ENCODE data around the gene SLC36A4. TPM values are rescaled to one million over a fixed set of nuclear protein-coding genes. Genes with fewer than 3 reads are reported as not detected.
A peak's percentile ranks its signal among the peaks of the same experiment; 100 is the strongest.
"Not testable (repeated sequence)": the region's sequence is repeated elsewhere in the genome, so short reads cannot be mapped to it uniquely, and the experiment has no call there.

SLC36A4 gene
- 3.1 and 9.3 TPM in 2 replicates for total RNA-seq (2014; rRNA removed; shearing (Covaris generic); ENCODE audit: low replicate concordance)

DNA sequence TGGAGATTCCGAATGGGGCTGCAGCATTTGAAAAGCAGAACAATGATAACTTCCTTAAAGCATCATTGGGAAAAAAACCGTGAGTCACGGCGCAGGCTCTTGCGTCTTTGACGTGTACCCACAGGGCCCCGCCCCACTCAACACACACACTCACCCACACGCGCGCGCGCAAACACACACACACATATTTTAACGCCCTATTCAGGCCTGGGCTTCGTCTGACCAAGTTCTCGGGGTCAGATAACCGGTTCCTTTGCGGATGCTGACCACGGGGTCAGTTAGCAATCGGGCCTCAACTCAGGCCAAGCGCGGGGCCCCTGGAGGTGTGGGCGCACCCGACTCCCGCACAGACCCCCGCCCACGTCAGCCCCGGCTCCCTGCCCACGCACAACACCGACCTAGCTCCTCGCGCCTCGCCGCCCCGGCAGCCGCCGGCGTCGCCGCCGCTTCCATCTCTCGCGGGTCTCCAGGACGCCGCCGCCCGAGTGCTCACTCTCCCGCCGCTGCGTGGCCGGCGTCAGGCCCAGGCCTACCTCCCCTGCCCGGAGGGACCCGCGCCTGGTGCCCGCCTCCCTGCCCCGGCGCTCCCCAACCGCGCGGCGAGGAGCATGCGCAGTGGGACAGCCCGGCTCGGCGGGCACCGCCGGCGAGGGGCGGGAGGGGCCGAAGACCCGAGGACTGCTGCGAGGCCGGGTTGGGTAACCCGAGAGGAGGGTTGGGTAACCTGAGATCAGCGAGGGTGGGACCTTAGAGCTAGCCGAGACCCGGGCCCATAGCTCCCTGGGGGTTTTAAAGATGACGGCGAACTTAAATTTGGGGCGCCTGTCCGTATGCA lies at the start of gene SLC36A4:
Gene SLC36A4, minus strand, starts transcription at position 612 of the 835 bp plus-strand sequence. Its CDS starts 159 bp downstream, at position 453.
- peak within 1 kb of the TSS; percentile 72 for H3K4me3 ChIP-seq
- H3K9me3 ChIP-seq = no peaks in the 10 kb centered on the region
- H3K27me3 ChIP-seq = no peaks in the 10 kb centered on the region; the same call in 1 of the 2 replicates
- H3K36me3 ChIP-seq = no peaks in the 10 kb centered on the region
- DNase-seq = peak; percentile 91

DNA sequence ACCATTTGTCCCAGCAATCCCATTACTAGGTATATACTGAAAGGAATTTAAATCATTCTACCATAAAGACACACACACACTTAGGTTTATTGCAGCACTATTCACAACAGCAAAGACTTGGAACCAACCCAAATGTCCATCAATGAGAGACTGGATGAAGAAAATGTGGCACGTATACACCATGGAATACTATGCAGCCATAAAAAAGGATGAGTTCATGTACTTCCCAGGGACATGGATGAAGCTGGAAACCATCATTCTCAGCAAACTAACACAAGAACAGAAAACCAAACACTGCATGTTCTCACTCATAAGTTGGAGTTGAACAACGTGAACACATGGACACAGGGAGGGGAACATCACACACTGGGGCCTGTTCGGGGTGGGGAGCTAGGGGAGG lies 49.0 kb upstream of the SLC36A4 start:
- H3K9me3 ChIP-seq, H3K36me3 ChIP-seq, DNase-seq, H3K27me3 ChIP-seq, H3K4me3 ChIP-seq: not testable (repeated sequence)

DNA sequence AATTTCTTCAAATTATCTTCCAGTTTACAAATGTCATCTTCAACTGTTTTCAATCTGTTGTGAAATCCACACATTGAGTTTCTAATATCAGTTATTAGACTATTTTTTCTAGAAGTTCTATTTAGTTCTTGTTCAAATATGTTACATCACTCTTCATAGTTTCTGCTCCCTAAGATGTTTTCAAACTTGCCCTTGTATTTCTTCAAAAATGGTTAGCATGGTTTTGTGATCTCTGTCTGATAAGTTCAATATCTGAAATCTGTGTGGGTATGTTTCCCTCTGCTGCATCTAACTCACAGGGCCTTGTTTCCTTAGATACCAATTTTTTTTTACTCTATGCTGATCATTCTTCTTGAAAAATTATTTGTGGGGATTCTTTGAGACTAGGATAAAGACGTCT lies 46.2 kb upstream of the SLC36A4 start:
- H3K36me3 ChIP-seq = no peaks in the 10 kb centered on the region
- no peaks in the 10 kb centered on the region for H3K9me3 ChIP-seq
- H3K27me3 ChIP-seq = 0 out of 2 replicates have a peak, but pooled peaks cover 2% of the 10 kb centered on the region
- no peak overlapping the region for H3K4me3 ChIP-seq
- no peak for DNase-seq

DNA sequence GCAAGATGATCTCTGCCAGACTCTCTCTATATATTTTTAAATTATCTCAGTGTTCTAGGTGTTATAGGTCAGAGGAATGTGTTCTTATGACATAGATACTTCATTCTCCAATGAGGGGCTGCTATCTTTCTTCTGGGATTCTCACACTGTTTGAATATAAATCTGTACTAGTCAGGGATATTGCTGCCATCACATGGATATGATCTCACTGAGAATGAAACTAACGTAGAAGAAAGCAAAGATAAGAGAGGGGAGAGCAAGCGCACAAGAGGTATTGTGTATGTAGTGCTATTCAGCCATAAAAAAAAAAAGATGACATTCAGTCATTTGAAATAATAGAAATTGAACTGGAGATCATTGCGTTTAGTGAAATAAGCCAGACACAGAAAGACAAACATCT lies 42.2 kb upstream of the SLC36A4 start:
- DNase-seq = no peak
- H3K4me3 ChIP-seq = no peak overlapping the region

DNA sequence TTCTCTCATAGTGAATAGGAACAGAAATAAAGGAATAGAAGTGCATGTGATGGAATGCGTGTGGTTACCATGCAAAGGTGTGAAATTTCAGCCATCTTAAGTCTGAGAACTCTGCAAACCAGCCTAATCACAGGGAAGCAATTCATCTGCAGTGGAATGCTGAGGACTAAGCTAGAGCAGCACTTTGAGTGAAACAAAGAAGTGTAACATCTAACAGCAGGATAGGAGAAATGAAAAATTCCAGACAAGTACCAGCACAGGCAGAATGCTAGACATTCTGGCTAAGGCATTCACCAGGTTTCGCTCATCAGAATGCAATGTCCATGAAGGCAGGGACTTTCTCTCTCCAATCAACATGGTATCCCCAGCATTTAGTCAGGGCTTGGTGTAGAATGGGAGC lies 41.2 kb upstream of the SLC36A4 start:
- peaks cover 4% of the 10 kb centered on the region; the same call in 1 of the 2 replicates for H3K27me3 ChIP-seq
- no peak overlapping the region for H3K4me3 ChIP-seq
- H3K36me3 ChIP-seq = no peaks in the 10 kb centered on the region
- no peaks in the 10 kb centered on the region for H3K9me3 ChIP-seq
- DNase-seq = no peak

More for the DNA sequence above, 42.2 kb upstream of the SLC36A4 start:
- Histone ChIP-seq H3K27me3 (peaks cover 4% of the 10 kb centered on the region; the same call in 1 of the 2 replicates), H3K9me3 (no peaks in the 10 kb centered on the region), H3K36me3 (no peaks in the 10 kb centered on the region)

DNA sequence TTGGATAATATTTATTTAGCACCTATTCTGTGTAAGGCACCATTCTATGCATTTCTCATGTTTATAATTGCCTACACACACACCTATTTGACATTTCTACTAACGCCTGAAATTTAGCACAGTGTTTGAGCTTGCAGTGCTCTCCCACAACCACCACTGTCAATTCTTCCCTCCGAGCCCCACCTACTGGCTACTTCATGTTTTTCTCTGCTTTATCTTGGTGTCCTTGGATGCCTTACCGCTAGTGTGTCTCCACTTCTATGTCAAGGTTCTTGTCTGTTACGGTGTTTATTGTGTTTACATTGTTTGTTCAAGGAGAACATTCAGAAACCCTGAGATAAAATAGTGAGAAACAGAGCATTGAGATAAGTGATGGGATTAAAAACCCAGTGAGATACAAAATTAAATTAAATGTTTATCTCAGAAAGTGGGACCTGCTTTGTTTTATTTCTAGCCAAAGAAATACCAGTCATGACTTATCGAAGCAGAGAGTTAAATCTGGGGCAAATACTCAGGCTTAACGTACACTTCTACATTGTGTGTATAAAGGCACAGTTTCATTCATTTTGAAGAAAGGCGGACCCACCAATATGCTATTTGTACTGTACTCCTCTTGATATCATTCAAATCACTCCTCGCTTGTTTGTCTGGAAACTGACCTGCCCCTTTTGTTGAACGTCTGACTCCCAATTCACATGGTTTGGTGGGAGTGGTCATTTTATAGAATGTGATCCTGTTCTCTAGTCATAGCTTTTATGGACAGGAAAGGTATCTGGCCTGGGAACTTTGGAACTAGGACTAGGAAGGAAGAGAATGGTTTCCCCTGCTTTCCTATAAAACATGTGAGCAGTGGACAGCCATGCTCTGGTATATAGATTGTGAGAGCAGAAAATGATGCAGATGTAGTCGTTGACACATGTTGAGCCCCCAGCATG lies 39.2 kb upstream of the SLC36A4 start:
- peak; percentile 5 for DNase-seq
- no peaks in the 10 kb centered on the region for H3K9me3 ChIP-seq
- H3K27me3 ChIP-seq = peaks cover 4% of the 10 kb centered on the region; the same call in 1 of the 2 replicates
- no peak overlapping the region for H3K4me3 ChIP-seq
- H3K36me3 ChIP-seq = no peaks in the 10 kb centered on the region

DNA sequence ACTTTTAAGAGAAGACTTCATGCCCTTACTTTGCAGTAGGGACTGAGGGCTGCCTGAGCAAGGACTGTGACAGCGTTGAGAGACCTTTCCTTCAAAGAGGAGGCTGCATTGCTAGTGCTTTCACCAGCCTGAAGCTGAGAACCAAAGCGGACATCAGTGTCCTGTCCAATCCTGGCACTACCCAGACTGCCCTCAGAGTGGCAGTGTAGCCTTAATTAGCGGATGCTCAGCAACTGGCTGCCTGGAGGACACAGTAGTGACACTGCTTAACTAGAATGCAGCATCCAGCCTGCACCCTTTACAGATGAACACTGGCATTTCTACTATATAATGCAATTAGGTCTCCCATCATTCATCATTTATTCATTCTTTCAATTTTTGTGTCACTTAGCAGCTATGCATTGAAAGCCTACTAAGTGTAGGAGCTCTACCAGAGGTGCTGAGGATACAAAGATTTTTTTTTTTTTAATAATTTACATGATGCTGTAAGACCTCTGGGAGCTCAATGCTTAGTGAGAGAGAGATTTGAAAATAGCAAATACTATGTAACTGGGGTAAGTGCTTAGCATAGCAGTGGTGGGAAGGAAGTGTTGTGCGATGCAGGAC lies 36.9 kb upstream of the SLC36A4 start:
- H3K36me3 ChIP-seq = no peaks in the 10 kb centered on the region
- H3K4me3 ChIP-seq = no peak overlapping the region
- peaks cover 4% of the 10 kb centered on the region; the same call in 1 of the 2 replicates for H3K27me3 ChIP-seq
- no peaks in the 10 kb centered on the region for H3K9me3 ChIP-seq
- DNase-seq = peak; percentile 55

DNA sequence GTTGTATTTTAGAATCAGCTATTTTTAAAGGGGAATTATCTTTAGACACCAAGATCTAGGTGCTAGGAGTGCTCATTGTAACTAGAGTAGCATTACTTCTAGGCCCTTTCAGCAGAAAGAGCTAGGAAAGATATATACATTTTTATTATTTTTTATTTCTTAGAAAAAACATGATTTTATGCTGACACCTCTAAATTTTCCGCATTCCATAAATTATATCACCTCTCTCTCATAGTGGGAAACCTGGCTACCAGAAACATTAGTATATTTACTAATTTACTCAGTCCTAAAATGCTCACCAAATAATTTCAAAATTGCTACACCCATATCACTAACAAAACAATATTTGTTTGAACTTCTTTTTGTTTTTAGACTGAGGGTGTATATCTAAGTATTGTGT lies 32.1 kb upstream of the SLC36A4 start:
- Histone ChIP-seq H3K27me3 (no peaks in the 10 kb centered on the region), H3K36me3 (no peaks in the 10 kb centered on the region), H3K4me3 (no peak overlapping the region), H3K9me3 (no peaks in the 10 kb centered on the region)
- no peak for DNase-seq

DNA sequence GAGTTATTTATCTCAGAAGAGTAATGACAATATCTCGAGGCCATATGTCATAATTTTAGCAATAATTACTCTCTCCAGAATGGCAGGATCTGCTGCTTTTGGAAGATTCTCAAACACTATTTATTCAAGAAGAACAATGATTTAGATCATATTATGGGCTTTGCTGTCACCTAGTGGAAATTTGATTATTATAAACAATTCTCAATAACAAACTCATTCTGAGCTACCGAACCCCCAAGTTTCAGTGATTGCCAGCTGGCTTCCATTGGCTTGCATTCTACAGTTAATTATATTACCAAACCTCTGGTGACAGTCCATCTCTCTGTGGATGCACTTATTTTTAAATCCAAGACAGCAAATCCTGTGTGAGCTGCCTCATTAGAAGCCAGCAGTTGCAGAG lies 27.9 kb upstream of the SLC36A4 start:
- H3K36me3 ChIP-seq = no peaks in the 10 kb centered on the region
- H3K27me3 ChIP-seq = 0 out of 2 replicates have a peak, but pooled peaks cover 2% of the 10 kb centered on the region
- no peaks in the 10 kb centered on the region for H3K9me3 ChIP-seq
- DNase-seq = no peak
- no peak overlapping the region for H3K4me3 ChIP-seq

DNA sequence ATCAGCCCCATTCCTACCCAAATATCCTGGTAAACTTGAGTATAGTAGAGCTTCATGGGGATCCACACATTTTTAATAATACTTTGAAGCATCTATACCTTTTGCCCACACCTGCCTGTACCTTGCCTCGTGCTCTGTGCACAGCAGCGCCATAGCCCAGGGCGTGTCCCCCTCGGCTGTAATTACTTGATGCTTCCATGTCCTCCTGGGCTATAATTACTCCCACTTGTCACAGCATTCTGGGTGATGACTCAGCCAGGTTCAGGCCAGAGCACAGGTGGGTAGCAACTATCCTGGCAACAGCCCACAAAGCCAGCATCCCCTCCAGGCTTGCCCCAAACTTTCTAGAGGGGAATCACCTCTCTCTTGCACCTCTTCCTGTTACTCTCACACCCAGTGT lies 23.7 kb upstream of the SLC36A4 start:
- H3K4me3 ChIP-seq = no peak overlapping the region
- H3K9me3 ChIP-seq = no peaks in the 10 kb centered on the region
- DNase-seq = no peak
- H3K36me3 ChIP-seq = no peaks in the 10 kb centered on the region
- 0 out of 2 replicates have a peak, but pooled peaks cover 2% of the 10 kb centered on the region for H3K27me3 ChIP-seq

DNA sequence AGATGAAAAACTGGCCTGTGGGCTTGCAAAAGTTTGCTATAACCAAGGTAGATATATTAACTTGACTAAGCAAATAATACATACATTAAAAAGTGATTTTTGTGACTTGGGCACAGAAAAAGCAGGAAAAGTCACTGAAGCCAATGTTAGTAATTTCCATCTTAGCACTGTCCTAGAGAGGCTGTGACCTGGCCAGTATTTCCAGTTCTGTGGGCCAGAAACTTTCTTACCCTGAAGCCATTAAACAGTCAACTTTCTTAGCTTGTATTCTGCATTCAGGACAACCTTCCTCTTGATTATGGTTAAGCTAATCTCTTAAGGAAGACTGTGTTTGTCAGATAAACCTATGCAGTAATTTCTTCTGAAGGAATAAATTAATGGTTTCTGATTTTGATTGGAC lies 22.3 kb upstream of the SLC36A4 start:
- H3K27me3 ChIP-seq = 0 out of 2 replicates have a peak, but pooled peaks cover 2% of the 10 kb centered on the region
- H3K9me3 ChIP-seq = no peaks in the 10 kb centered on the region
- DNase-seq = no peak
- H3K4me3 ChIP-seq = no peak overlapping the region
- no peaks in the 10 kb centered on the region for H3K36me3 ChIP-seq

DNA sequence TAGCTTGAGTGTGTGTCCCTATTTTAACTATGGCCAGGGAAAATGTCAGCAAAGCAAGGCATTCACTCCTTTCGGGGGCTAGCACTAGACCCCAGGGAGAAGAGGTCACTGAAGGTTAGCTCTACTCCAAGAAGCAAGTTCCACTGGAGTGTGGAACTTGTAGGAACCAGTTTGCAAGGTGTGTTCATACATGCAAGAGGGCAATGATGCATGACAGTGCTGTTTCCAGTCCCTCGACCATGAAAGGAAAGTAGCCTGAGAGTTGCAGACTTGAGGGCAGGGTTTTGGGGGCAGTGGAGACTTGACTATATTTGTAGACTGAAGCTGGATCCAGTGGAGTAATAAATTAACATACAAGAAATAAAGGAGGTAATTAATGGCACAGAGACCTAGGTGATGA lies 21.6 kb upstream of the SLC36A4 start:
- 0 out of 2 replicates have a peak, but pooled peaks cover 2% of the 10 kb centered on the region for H3K27me3 ChIP-seq
- no peak for DNase-seq
- H3K9me3 ChIP-seq = no peaks in the 10 kb centered on the region
- H3K36me3 ChIP-seq = no peaks in the 10 kb centered on the region
- no peak overlapping the region for H3K4me3 ChIP-seq

DNA sequence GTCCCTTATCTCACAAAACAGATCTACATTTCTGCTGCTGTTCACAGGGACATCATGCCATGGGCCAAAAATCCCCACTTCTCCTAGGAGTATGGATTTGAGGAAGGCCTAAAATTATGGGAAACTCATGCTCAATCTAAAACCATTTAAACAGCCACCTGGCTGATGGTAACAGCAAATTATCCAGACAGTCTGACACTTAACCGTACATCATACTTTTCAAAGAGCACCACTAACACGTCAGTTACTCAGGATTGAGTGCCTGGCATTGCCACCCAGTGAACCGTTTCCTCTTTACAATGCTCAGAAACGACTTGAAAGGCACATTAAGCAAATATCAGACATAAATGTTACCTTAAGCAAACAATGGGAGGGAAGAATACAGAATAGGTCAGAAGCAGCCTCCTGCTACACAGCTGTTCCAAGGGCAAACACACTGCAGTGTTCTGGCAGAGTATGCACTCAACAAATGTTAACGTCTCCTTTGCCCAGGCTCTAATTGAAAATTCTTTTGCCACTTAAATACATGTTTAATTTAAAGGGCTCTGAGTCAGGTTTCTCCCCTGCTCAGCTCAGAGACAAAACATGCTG lies 18.8 kb upstream of the SLC36A4 start:
- Histone ChIP-seq H3K36me3 (no peaks in the 10 kb centered on the region), H3K4me3 (no peak overlapping the region), H3K27me3 (no peaks in the 10 kb centered on the region), H3K9me3 (no peaks in the 10 kb centered on the region)
- DNase-seq = no peak

DNA sequence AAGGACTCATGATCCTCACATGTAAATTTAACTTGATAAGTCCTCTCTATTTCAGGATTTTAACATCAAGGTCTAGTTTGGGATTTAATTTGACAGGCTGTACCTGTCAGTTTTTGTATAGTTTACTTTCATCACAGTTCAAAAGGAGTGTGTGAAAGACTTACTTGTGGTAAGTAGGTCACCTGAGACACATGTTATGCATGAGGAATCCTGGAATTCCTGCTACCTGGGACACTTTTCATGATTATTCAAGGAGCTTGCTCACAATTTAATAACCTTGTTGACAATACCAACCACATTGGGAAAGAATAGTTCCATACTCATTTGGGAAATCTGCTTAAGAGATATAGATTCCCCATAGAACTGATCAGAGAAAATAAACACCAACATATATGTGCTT lies 15.8 kb upstream of the SLC36A4 start:
- H3K36me3 ChIP-seq = no peaks in the 10 kb centered on the region
- no peak overlapping the region for H3K4me3 ChIP-seq
- DNase-seq = no peak
- peaks cover 1% of the 10 kb centered on the region; the same call in 1 of the 2 replicates for H3K9me3 ChIP-seq
- H3K27me3 ChIP-seq = no peaks in the 10 kb centered on the region

DNA sequence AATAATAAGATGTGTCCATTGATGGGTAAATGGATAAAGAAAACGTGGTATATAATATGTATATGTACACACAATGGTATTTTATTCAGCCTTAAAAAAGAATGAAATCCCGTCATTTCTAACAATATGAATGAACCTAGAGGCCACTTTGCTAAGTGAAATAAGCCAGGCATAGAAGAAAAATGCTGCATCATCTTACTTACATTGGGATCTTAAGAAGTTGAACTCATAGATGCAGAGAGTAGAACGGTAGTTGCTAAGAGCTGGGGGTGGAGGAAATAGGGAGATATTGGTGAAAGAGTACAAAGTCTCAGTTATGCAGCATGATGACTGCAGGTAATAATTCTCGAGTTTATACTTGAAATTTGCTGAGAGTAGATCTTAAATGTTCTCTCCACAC lies 14.3 kb upstream of the SLC36A4 start:
- DNase-seq = no peak
- H3K36me3 ChIP-seq = no peaks in the 10 kb centered on the region
- no peak overlapping the region for H3K4me3 ChIP-seq
- H3K9me3 ChIP-seq = peaks cover 3% of the 10 kb centered on the region; the same call in 1 of the 2 replicates
- H3K27me3 ChIP-seq = no peaks in the 10 kb centered on the region

DNA sequence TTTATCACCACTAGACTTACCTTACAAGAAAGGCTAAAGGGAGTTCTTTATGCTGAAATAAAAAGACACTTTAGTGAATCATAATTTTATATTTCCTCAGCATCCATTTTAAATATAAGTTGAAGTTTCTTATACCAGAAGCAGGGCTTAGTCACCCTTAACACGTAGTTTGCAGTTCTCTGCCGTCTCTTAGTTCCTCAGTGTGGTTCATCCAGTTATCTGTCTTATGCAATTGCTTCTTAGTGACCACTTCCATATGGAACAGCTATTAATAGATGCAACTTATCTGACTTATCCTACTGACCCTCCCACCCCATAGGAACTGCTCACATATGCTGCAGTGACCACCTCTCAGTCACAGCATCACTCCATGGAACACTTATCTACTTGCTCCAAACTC lies 11.7 kb upstream of the SLC36A4 start:
- no peaks in the 10 kb centered on the region for H3K36me3 ChIP-seq
- no peak for DNase-seq
- no peaks in the 10 kb centered on the region for H3K27me3 ChIP-seq
- peaks cover 3% of the 10 kb centered on the region; the same call in 1 of the 2 replicates for H3K9me3 ChIP-seq
- H3K4me3 ChIP-seq = no peak overlapping the region

All from MG63 (cell line).